Bronchial epithelial cell (primary cell): ENCODE measurements around the gene GIGYF1. TPM values are rescaled to one million over a fixed set of nuclear protein-coding genes. Genes with fewer than 3 reads are reported as not detected.
"Not testable (repeated sequence)": the region's sequence is repeated elsewhere in the genome, so short reads cannot be mapped to it uniquely, and the experiment has no call there.

ENCODE experiments used
- DNase-seq: peaks from one replicate; pipeline ENCODE4 v3.0.0-alpha.2; 2010; ENCODE audit warnings: low read depth
- FAIRE-seq: peaks from 2 replicates; lab custom pipeline; 2011; peaks lifted over from hg19 to GRCh38; lab: Jason Lieb, UNC
- H3K27me3 ChIP-seq: 2 replicates; pipeline ENCODE4 v1.5.1; 2011; ENCODE audit warnings: low read length; ENCODE audit not compliant: control insufficient read depth, insufficient read depth
- H3K36me3 ChIP-seq: 2 replicates; pipeline ENCODE4 v1.5.1; 2011; ENCODE audit warnings: low read length; ENCODE audit not compliant: control insufficient read depth, insufficient read depth
- H3K4me3 ChIP-seq: 2 replicates; pipeline ENCODE4 v1.5.1; 2011; ENCODE audit warnings: mild to moderate bottlenecking, low read depth, low read length, control low read depth
- total RNA-seq: library from RNA; depleted of rRNA; stranded (reverse); fragments of >200 nt; gene quantifications from 2 replicates; pipeline ENCODE4 v1.2.1, GENCODE V29; 2014
- TF ChIP-seq, protein P1 (sequence below): IDR thresholded peaks from 2 replicates; pipeline ENCODE4 v1.5.1; 2011; ENCODE audit warnings: mild to moderate bottlenecking, moderate library complexity, low read length, control low read depth, inconsistent platforms; ENCODE audit not compliant: insufficient read depth, severe bottlenecking

Gene GIGYF1
- total RNA-seq, 1 donor from 2014 or later: 14.2 TPM

DNA sequence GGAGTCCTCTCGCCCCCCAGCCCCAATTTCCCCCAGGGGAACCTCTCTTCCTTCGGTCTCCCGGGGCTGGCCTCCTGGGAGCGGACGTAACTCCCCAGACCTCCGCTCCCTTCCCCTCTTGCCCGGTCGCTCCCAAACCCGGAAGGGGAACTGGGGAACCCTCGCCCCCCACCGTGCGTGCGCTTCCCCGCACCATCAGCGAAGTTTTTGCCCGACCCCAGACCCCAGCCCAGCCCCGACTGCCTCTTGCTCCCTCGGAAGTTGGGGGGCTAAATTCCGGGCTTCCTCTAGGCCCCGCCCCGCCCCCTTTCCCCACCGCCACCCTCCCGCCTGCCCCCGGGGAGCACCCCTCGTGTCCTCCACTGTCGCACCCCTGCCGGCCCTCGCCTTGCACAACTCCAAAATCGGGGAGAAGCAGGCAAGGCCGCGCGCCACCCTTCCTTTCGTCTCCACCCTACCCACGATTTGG lies 20.1 kb downstream of the GIGYF1 start:
- H3K27me3 ChIP-seq: no peaks in the 10 kb centered on the region
- FAIRE-seq (no peak), DNase-seq (no peak)
- TF ChIP-seq, protein P1, sequence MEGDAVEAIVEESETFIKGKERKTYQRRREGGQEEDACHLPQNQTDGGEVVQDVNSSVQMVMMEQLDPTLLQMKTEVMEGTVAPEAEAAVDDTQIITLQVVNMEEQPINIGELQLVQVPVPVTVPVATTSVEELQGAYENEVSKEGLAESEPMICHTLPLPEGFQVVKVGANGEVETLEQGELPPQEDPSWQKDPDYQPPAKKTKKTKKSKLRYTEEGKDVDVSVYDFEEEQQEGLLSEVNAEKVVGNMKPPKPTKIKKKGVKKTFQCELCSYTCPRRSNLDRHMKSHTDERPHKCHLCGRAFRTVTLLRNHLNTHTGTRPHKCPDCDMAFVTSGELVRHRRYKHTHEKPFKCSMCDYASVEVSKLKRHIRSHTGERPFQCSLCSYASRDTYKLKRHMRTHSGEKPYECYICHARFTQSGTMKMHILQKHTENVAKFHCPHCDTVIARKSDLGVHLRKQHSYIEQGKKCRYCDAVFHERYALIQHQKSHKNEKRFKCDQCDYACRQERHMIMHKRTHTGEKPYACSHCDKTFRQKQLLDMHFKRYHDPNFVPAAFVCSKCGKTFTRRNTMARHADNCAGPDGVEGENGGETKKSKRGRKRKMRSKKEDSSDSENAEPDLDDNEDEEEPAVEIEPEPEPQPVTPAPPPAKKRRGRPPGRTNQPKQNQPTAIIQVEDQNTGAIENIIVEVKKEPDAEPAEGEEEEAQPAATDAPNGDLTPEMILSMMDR: no peak
- peaks cover 20% of the 10 kb centered on the region for H3K36me3 ChIP-seq
- peak overlapping the region; percentile 90 for H3K4me3 ChIP-seq

DNA sequence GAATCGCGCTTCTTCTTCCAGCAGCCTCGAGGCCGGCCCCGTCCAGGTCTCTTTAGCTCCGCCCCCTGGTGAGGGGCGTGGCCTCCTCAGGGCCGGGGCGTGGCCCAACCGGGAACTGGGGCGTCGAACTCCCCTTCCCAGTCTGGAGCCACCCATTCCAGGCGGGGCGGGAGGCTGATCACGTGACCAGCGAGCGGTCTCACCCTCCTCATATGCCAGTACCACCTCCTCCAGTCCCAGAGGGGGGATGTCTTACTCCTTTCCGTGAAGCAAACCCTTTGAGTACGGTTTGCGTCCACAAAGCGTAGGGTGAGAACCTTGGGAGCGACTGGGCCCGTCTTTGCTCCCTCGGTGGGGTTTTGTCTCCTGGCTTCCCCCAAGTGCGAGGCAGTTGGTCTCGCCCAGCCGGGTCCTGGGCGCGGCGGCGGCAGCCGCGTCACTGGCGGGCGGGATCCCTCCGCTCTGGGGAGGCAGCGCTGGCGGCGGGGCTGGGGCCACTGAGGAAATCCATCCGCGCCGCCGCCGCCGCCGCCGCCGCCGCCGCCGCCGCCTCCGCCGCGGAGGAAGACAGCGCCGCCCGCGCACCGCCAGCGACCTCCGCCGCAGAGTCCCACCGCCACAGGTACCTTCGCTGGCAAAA lies 20.6 kb downstream of the GIGYF1 start, which contains the start of gene GNB2:
Gene GNB2, plus strand, starts transcription at position 439 of the 640 bp plus-strand sequence. CDS start 2,526 bp downstream, outside the sequence.
- peak; percentile 92 for DNase-seq
- peaks cover 19% of the 10 kb centered on the region for H3K36me3 ChIP-seq
- H3K27me3 ChIP-seq: no peaks in the 10 kb centered on the region
- FAIRE-seq: no peak
- TF ChIP-seq, protein P1: no peak
- H3K4me3 ChIP-seq: peak within 1 kb of the TSS; percentile 90

DNA sequence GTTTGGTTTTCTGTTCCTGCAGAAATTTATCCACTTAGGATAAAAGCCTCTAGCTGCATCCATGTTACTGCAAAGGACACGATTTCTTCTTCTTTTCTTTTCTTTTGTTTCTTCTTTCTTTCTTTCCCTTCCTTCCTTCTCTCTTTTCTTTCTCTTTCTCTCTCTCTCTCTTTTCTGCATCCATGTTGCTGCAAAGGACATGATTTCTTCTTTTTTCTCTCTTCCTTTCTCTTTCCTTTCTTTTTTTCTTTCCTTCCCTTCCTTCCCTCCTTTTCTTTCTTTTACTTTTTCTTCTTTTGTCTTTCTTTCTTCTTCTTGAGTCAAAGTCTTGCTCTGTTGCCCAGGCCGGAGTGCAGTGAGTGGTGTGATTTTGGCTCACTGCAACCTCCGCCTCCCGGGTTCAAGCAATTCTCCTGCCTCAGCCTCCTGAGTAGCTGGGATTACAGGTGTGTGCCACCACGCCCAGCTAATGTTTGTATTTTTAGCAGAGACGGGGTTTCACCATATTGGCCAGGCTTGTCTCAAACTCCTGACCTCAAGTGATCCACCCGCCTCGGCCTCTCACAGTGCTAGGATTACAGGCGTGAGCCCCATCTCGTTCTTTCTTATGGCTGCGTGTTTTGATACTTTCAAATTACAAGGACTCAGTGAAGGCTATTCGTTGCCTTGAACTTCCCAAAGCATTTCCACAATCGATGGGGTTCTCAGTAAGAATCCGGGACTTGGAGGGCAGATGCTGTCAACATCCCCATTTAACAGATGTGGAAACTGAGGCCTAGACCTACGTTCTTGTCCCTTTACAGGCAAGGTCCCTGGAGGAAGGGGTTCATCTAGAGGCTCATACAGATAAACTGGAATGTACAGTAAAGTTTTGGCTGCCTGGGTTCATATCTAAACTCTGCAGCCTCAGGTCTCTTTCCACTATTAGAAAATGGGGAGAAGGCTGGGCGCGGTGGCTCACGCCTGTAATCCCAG lies 22.4 kb downstream of the GIGYF1 start:
- Histone ChIP-seq H3K4me3 (no peak overlapping the region), H3K27me3 (no peaks in the 10 kb centered on the region), H3K36me3 (peaks cover 4% of the 10 kb centered on the region)
- no peak for FAIRE-seq
- DNase-seq: no peak
- TF ChIP-seq, protein P1: no peak

DNA sequence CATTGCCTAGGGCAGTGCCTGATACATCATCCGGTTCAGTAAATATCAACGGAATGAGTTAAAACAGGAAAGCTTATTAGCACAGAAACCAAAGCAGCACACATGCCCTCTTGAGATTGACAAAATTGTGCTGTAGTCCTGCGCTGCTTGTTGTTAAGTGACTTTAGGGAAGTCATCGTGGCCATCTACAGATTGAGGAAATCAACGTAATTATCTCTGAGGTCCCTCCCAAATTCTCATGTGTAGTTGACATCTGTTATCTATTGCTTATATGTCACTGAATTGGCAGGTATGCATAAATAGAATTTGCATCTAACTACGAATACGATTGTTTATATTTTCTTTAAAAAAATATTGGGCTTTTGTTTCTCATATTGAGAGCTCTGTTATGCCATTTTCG lies 24.0 kb downstream of the GIGYF1 start:
- no peak for DNase-seq
- FAIRE-seq: no peak
- H3K27me3 ChIP-seq: no peaks in the 10 kb centered on the region
- no peaks in the 10 kb centered on the region for H3K36me3 ChIP-seq
- H3K4me3 ChIP-seq: no peak overlapping the region
- TF ChIP-seq, protein P1: no peak

DNA sequence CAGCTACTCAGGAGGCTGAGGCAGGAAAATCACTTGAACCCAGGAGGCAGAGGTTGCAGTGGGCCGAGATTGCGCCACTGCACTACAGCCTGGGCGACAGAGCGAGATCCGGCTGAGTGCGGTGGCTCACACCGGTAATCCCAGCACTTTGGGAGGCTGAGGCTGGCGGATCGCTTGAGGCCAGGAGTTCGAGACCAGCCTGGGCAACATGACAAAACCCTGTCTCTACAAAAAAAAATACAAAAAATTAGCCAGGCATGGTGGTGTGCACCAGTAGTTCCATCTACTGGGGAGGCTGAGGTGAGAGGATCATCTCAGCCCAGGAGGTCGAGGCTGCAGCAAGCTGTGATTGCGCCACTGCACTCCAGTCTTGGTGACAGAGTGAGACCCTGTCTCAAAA lies 24.9 kb downstream of the GIGYF1 start:
- not testable (repeated sequence) for H3K4me3 ChIP-seq, FAIRE-seq, H3K27me3 ChIP-seq, DNase-seq, H3K36me3 ChIP-seq

DNA sequence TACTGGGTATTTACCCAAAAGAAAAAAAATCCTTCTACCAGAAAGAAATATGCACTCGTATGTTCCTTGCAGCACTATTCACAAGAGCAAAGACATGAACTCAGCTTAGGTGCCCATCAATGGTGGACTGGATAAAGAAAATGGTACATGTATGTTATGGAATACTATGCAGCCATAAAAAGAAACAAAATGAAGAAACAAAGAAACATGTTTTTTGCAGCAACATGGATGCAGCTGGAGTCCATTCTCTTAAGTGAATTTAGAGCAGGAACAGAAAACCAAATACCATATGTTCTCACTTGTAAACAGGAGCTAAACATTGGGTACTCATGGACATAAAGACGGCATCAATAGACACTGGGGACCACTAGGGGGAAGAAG lies 26.0 kb downstream of the GIGYF1 start:
- DNase-seq (no peak), FAIRE-seq (no peak)
- Histone ChIP-seq H3K27me3 (no peaks in the 10 kb centered on the region), H3K4me3 (no peak overlapping the region), H3K36me3 (no peaks in the 10 kb centered on the region)
- TF ChIP-seq, protein P1: no peak
